Stimulated activated CD4-positive, alpha-beta T cell treated with anti-CD3 and anti-CD28 coated beads, Interleukin-1b, Interleukin-23, amount 100 ng/mL, for 1 hour (primary cell): ENCODE measurements around the gene CASP10.
A peak's percentile ranks its signal among the peaks of the same experiment; 100 is the strongest.

ENCODE experiments used
- DNase-seq, 2 donors: peaks; one replicate each; pipeline ENCODE4 v3.0.0-alpha.2; 2020; ENCODE audit warnings: low read depth in 2 of 2

The CASP10 gene

GRCh38 chr2:201196003-201196402 lies 13.1 kb downstream of the CASP10 start:
- no peak for DNase-seq

GRCh38 chr2:201196803-201197202 lies 13.9 kb downstream of the CASP10 start:
- no peak for DNase-seq

GRCh38 chr2:201197781-201198180 lies 14.8 kb downstream of the CASP10 start:
- no peak for DNase-seq

GRCh38 chr2:201199847-201200246 lies 16.9 kb downstream of the CASP10 start:
- DNase-seq, result no peak

DNA sequence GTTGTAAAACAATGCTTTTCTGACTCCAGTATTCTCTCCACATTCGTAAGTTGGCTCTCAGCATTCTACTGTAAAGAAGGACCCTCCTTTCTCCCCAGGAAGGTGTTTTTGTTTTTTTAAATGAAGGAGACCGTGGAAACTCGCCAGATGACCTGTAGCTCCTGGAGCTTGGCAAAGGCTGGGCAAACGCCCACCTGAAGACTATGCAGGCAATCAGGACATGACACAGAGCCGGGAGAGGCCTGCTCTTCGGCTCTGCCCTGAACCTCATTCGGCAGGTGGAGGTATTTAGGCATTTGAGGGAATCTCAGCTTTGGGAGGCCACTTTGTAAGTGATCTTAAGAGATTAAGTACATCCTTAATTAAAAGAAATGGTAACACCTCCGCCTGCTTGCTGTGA lies 17.4 kb downstream of the CASP10 start:
- no peak for DNase-seq

DNA sequence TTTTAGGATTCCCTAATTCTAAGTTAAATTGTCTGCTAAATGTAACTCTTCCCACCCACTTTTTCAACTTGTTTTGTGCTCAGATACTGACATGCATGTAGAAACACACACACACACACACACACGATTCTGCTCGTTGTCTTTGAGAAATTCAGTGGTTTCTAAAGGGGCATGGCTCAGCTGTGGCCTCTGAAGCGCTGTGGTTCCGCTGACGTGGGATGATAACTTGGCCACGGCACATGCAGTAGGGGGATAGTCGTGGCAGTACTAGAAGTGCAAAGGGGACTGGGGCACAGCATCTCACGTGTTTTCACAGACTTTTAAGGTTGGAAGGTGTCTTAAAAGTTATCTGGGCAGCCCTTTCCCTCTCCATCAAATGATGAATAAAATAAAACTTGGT lies 18.4 kb downstream of the CASP10 start:
- no peak for DNase-seq

DNA sequence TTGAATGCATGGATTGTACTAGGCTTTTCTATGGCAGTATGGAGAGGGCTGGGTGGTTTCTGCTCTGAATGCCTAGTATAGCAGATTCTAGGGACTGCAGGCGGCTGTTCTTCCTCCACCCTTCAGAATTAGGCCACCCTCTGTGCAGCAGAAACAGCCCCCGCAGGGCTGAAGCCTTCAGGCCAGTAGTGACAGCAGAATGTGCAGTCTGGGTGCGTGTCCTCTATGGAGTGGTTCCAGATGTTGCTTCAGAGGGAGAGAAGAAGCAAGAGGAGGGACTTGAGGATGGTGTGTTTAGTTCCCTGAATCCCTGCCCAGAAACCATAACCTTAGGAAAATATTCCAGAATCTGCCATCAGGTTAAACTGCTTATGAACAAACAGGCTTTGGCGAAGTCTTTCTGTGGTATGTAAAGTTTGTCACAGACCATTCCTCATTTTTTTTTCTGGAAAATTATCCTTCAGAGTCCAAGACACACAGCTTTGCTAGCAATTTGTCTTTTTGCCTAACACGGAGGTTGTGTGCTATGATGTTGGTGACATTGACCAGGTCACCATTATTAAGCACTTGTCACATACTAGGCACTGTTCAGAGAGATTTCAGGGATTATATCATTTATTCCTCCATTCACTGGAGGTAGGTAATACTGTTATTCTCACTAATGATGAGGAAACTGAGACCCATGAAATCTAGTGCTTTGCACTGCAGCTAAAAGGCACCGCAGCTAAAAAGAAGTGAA lies 21.1 kb downstream of the CASP10 start:
- no peak for DNase-seq

DNA sequence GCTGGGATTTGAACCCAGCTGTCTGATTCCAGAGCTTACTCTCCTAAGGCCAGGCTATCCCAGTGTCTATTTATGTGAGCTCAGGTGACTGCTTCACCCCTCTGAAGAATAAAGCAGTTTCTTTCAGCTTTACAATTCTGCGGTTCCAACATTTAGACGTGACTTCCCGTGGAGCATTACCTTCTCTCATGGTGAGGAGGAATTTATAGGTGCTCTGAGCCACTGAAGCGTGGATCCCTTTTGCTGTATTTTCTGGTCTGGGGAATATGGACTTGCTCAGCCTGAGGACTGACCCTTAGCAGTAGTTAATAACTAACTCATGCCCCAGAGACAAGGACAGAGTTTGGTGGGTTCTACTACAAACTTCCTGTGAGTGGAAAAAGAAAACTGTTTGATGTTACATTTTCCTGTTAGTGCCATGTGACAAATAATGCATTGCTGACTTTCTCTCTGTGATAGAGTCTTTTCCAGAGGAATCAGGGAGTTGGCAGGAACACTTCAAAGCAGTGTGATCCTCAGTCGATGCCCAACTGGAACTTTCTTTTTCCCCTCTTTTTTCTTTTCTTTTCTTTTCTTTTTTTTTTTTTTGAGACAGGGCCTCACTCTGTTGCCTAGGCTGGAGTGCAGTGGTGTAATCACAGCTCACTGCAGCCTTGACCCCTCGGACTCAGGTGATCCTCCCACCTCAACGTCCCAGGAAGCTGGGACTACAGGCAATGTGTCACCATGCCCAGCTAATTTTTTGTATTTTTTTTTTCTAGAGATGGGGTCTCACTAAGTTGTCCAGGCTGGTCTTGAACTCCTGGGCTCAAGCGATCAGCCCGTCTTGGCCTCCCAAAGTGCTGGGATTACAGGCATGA lies 21.9 kb downstream of the CASP10 start:
- DNase-seq, result no peak

DNA sequence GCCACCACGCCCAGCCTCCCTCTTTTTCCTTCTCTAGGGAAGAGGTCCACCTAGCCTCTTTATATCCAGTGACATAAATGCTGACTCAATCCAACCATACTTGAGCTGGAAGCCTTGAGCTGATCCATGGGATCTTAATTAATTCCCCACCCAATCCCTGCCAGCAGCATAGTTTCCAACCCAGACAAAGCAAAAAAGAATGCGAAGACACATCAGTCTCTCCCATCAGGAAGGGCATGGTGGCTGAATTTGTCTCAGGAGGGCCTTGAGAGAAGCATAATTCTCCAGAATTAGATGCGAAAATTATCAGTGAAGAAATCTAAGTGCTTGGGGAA lies 22.5 kb downstream of the CASP10 start:
- no peak for DNase-seq

DNA sequence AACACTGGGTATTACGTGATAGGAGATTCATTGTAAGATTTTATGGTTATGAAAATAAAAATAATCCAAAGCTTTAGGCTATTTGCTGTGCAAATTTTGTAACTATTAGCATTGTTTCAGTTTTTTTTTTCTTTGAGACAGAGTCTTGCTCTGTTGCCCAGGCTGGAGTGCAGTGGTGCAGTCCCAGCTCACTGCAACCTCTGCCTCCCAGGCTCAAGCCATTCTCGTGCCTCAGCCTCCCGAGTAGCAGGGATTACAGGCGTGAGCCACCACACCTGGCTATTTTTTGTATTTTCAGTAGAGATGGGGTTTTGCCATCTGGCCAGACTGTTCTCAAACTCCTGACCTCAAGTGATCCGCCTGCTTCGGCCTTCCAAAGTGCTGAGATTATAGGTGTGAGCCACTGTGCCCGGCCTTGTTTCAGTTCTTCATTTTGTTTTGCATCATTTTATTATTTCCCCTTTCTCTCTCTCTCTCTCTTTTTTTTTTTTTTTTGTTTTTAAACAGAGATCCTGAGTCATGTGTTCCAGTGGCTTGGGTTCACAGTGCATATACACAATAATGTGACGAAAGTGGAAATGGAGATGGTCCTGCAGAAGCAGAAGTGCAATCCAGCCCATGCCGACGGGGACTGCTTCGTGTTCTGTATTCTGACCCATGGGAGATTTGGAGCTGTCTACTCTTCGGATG lies 25.8 kb downstream of the CASP10 start:
- DNase-seq, result no peak

DNA sequence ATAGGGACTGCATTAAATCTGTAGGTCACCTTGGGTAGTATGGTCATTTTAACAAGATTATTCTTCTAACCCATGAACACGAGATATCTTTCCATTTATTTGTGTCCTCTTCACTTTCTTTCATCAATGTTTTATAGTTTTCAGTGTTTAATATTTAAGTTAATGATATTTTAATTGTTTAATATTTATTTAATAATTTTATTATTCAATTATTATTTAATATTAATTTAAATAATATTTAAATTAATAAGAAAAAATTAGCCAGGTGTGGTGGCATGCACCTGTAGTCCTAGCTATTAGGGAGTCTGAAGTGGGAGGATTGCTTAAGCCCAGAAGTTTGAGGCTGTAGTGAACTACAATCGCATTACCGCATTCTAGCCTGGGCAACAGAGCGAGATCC lies 33.0 kb downstream of the CASP10 start:
- no peak for DNase-seq

DNA sequence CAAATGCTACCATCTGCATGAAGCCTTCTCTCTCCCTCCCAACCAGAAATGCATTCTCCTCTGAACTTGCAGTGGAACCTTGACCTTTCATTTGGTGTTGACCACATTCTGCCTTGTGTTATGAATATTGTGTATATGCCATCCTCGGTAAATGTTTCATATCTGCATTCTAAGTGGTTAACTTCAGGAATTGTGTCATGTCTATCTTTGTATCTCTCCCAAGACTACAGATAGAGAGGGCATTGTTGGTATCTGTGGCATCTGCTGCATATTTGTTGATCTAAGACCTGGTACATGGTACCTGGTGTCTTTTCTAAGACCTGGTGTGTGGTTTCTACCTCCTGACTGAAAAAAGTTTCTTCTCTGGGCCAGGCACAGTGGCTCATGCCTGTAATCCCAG lies 34.0 kb downstream of the CASP10 start:
- DNase-seq, result no peak

GRCh38 chr2:201218780-201219179 lies 35.8 kb downstream of the CASP10 start:
- DNase-seq, result no peak

- DNase-seq, result no peak
Measured at GRCh38 chr2:201219328-201220096, 36.6 kb downstream of the CASP10 start.

DNA sequence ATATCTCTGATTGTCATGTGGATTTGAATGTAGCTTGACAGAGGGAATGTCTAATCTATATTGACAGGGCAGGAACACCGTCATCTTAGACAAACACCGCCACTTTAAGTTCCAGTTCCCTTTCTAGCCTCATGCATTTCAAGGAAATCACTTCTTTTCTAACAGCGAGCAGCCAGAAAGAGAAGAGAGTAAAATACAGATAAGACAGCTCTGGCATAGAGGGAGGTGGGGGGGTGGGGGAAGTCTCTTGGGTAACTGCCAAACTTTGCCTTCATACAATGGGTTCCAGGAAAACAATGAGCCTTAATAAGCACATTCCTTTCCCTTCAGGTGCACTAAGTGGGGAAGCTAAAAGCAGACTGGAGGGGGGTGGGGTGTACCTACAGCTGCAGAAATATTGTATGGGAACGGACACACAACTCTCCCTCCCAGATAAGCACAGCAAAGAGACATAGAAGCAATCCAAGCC lies 37.2 kb downstream of the CASP10 start:
- DNase-seq, result no peak

DNA sequence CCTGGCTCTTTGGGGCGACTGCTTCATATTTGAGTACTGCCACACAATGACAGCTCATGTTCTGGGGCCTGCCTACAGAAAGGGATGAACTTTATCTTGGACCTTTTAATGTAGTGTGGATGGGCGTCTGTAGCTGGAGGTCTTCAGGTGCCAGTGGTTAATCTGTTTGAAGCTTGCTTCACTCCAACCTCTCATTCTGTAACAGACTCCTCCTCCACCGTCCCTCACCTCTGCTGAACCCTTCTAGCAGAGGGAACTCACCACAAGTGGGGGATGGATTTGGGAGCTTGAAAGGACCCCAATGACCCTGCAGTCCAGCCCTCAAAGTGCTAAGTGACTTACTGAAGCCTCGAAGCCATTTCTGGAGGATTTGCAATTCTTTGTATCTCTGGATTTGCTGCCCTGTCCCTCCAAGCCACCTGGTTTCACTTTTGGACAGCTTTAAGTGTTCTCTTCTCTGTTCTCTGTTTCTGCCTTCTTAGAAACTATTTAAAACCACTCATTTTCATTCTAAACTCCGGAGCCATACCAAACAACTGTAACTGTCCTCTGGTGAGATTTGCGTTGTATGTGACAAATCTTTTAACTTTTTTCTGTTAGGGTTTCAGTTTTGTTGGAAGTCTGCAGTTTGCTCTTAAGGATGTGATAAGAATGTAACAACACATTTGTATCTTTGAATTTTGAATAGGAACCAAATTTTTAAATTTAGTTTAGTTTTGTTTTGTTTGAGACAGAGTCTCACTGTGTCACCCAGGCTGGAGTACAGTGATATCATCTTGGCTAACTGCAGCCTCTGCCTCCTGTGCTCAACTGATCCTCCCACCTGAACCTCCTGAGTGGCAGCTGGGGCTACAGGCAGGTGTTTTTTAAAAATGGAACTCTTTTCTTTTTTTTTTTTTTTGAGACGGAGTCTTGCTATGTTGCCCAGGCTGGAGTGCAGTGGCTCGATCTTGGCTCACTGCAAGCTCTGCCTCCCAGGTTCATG lies 40.4 kb downstream of the CASP10 start:
- DNase-seq, result no peak

GRCh38 chr2:201228271-201228911 lies 45.5 kb downstream of the CASP10 start:
- DNase-seq, result no peak

GRCh38 chr2:201228912-201229290 lies 46.0 kb downstream of the CASP10 start:
- no peak for DNase-seq

DNA sequence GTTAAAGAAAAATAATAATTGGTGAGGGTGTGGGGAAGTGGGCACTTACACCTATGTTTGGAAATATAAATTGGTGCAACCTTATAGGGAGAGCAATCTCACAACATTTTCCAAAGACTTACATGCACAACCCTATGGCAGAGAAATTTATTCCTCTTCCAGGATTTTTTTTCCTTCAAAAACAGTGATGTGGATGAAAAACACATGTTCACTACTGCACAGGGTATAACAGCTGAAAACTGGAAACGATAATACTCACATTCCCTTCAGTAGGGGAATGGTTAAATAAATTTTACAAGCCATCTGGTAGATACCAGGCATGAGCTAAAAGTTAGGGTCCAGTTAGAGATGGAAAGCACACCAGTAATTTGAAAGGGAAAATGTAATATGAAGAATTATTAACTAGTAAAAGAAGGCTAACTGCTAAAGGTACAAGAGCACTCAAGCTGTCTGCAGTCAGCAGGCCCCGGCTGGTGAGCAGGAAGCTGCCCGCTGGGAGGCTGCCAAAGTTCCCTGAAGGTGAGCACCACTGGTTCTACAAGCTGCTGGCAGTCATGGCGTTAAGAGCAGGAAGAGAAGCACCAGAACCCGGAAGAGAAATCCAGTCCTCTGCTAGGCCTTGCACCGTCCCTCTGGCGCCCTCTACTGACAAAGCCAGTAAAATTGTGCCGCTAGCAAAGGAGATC lies 49.0 kb downstream of the CASP10 start:
- peak; percentile 78 to 84 for DNase-seq

DNA sequence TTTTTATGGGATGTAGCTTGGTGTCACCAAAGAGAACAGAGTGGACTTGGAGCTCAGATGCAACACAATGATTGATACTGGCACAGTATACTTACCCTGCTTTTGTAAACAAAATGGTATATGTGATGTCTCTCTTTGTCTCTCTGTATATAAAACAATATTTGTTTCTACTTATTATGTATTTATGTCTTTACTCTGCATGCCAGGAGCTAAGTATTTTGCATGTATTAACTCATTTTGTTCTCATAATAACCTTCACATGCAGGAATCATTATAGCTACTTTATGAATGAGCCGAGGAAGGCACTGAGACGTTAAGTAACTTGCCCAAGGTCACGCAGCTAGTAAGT lies 49.5 kb downstream of the CASP10 start:
- DNase-seq, result no peak
